ENCODE results near the gene PIH1D2.
"Not testable (repeated sequence)": the region's sequence is repeated elsewhere in the genome, so short reads cannot be mapped to it uniquely, and the experiment has no call there.

Gene PIH1D2

GRCh38 chr11:112073941-112074811 is at the start of gene PIH1D2, which contains the start of gene NKAPD1:
PIH1D2 (minus strand) TSS chr11:112074017; CDS start chr11:112073174, 843 bp downstream.
NKAPD1 (plus strand) TSS chr11:112074299; CDS start chr11:112075575, 1,276 bp downstream.
- DNase-seq = peak; percentile 84 to 94

GRCh38 chr11:112123129-112123528 is 49.3 kb upstream of the PIH1D2 start:
- DNase-seq = no peak

- DNase-seq = no peak
Observed at GRCh38 chr11:112121981-112122615, 48.3 kb upstream of the PIH1D2 start.

- DNase-seq = no peak
Observed at GRCh38 chr11:112118176-112118575, 44.4 kb upstream of the PIH1D2 start.

GRCh38 chr11:112115386-112115785 is 41.6 kb upstream of the PIH1D2 start:
- no peak for DNase-seq

GRCh38 chr11:112114460-112114859 is 40.6 kb upstream of the PIH1D2 start:
- DNase-seq = no peak

GRCh38 chr11:112113539-112114457 is 40.0 kb upstream of the PIH1D2 start:
- DNase-seq = peak; percentile 14 to 72

GRCh38 chr11:112106070-112106469 is 32.3 kb upstream of the PIH1D2 start:
- no peak for DNase-seq

GRCh38 chr11:112103446-112103845 is 29.6 kb upstream of the PIH1D2 start:
- no peak for DNase-seq

- DNase-seq = no peak
Observed at GRCh38 chr11:112100462-112100861, 26.6 kb upstream of the PIH1D2 start.

GRCh38 chr11:112097734-112098528 is 24.1 kb upstream of the PIH1D2 start:
- no peak for DNase-seq

- no peak for DNase-seq
Observed at GRCh38 chr11:112096194-112096593, 22.4 kb upstream of the PIH1D2 start.

GRCh38 chr11:112095302-112095701 is 21.5 kb upstream of the PIH1D2 start:
- not testable (repeated sequence) for DNase-seq

GRCh38 chr11:112087212-112087611 is 13.4 kb upstream of the PIH1D2 start:
- no peak for DNase-seq

GRCh38 chr11:112086422-112087191 is 12.8 kb upstream of the PIH1D2 start, which contains the start of the genes SDHD and TIMM8B:
SDHD (plus strand) TSS chr11:112086873; CDS start chr11:112086908, 35 bp downstream.
TIMM8B (minus strand) TSS chr11:112086756; CDS start chr11:112086723, 33 bp downstream.
- DNase-seq = peak; percentile 96 to 98

GRCh38 chr11:112085822-112086421 is 12.1 kb upstream of the PIH1D2 start:
- DNase-seq = no peak

GRCh38 chr11:112082729-112083128 is 8.9 kb upstream of the PIH1D2 start:
- no peak for DNase-seq

GRCh38 chr11:112062923-112063322 is 10.9 kb downstream of the PIH1D2 start:
- DNase-seq = no peak

GRCh38 chr11:112058103-112058502 is 15.7 kb downstream of the PIH1D2 start:
- DNase-seq = no peak

- no peak for DNase-seq
Observed at GRCh38 chr11:112057170-112057569, 16.6 kb downstream of the PIH1D2 start.

GRCh38 chr11:112051768-112052167 is 22.0 kb downstream of the PIH1D2 start:
- DNase-seq = no peak
